HL-60 (cell line): Measurements from ENCODE around the gene PELI2.

Source experiments
- DNase-seq, 2 experiments: peaks; one replicate each; pipeline ENCODE4 v3.0.0-alpha.2; 2010 to 2020; ENCODE audit warnings: low read depth in 1 of 2, low spot score in 1 of 2
- H3K27ac ChIP-seq: fragments of 250-450 bp; sonication (Bioruptor Pico); replicated peaks from 2 replicates; pipeline ENCODE4 v1.5.1; 2020; ENCODE audit warnings: mild to moderate bottlenecking, moderate library complexity
- H3K27me3 ChIP-seq: fragments of 250-450 bp; sonication (Bioruptor Pico); 2 replicates; pipeline ENCODE4 v1.5.1; 2021; ENCODE audit warnings: mild to moderate bottlenecking, moderate library complexity; ENCODE audit not compliant: insufficient read depth, poor library complexity, severe bottlenecking
- H3K4me3 ChIP-seq: replicated peaks from 2 replicates; pipeline ENCODE4 v1.5.1; 2011; ENCODE audit warnings: mild to moderate bottlenecking, control low read depth, low read length; ENCODE audit not compliant: insufficient read depth
- GABPA ChIP-seq: IDR thresholded peaks from 2 replicates; pipeline ENCODE4 v1.6.1; 2012; ENCODE audit warnings: low read depth
- POLR2AphosphoS5 ChIP-seq: IDR thresholded peaks from 2 replicates; pipeline ENCODE4 v1.6.1; 2012; ENCODE audit warnings: low read depth
- REST ChIP-seq: IDR thresholded peaks from 2 replicates; pipeline ENCODE4 v1.6.1; 2012; ENCODE audit warnings: low read depth; ENCODE audit not compliant: insufficient replicate concordance
- SPI1 ChIP-seq: IDR thresholded peaks from 2 replicates; pipeline ENCODE4 v1.6.1; 2012; ENCODE audit warnings: low read depth, mild to moderate bottlenecking, borderline replicate concordance
- TF ChIP-seq, protein P1 (sequence below): IDR thresholded peaks from one replicate; pipeline ENCODE4 v1.5.1; 2011; ENCODE audit warnings: low read length, control low read depth, inconsistent platforms; ENCODE audit not compliant: insufficient read depth

Gene PELI2

GRCh38 chr14:56338674-56339073 is 220.5 kb downstream of the PELI2 start:
- H3K27me3 ChIP-seq, result no peaks in the 10 kb centered on the region
- no peak for TF ChIP-seq POLR2AphosphoS5
- TF ChIP-seq SPI1, result no peak
- TF ChIP-seq GABPA, result no peak
- TF ChIP-seq, protein P1, sequence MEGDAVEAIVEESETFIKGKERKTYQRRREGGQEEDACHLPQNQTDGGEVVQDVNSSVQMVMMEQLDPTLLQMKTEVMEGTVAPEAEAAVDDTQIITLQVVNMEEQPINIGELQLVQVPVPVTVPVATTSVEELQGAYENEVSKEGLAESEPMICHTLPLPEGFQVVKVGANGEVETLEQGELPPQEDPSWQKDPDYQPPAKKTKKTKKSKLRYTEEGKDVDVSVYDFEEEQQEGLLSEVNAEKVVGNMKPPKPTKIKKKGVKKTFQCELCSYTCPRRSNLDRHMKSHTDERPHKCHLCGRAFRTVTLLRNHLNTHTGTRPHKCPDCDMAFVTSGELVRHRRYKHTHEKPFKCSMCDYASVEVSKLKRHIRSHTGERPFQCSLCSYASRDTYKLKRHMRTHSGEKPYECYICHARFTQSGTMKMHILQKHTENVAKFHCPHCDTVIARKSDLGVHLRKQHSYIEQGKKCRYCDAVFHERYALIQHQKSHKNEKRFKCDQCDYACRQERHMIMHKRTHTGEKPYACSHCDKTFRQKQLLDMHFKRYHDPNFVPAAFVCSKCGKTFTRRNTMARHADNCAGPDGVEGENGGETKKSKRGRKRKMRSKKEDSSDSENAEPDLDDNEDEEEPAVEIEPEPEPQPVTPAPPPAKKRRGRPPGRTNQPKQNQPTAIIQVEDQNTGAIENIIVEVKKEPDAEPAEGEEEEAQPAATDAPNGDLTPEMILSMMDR, result no peak
- TF ChIP-seq REST, result no peak
- DNase-seq, result no peak

DNA sequence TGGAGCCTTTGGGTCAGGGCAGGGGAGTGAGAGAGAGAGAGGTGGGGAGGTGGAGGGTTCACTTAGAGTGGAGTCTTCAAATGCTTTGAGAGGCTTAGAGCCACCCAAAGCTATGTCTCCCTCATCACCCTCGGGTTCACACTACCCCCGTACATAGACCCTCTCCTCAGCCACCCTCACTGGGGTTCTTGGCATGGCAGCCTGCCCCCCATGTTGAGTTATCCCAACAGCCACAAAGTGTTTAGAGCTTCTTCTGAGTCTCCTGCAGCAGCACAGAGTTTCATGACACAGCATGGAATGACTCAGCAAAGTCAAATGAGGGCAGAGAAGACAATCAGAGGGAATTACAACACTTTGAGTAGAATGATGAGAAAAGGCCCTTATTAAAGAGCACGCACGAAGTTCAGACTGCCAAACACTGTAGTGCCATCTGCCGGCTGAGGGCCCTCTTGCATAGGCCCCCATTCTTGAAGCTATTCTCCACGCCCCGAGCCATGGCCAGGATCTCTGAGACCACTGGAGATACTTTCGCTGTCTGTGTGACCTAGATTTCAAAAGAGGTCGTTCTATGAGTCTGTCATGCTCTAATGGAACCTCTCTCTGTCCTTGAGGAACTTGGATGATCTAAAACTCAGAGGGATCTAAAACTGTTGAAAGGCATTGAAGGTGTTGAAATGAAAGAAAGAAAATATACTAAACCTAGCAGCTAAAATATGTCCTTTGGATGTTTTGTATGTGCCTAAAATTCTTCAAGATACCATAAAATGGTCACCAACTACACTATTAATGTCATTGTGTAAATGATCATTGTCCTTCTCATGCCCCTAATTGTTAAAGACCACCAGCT is 221.9 kb downstream of the PELI2 start:
- Histone ChIP-seq H3K27me3 (no peaks in the 10 kb centered on the region), H3K4me3 (no peak overlapping the region), H3K27ac (no peak overlapping the region)
- peak; percentile 84 to 90 for DNase-seq
- TF ChIP-seq POLR2AphosphoS5, result no peak
- TF ChIP-seq GABPA, result no peak
- TF ChIP-seq, protein P1, result peak; percentile 96

More at GRCh38 chr14:56338674-56339073, 220.5 kb downstream of the PELI2 start:
- Histone ChIP-seq H3K4me3 (no peak overlapping the region), H3K27ac (no peak overlapping the region)

DNA sequence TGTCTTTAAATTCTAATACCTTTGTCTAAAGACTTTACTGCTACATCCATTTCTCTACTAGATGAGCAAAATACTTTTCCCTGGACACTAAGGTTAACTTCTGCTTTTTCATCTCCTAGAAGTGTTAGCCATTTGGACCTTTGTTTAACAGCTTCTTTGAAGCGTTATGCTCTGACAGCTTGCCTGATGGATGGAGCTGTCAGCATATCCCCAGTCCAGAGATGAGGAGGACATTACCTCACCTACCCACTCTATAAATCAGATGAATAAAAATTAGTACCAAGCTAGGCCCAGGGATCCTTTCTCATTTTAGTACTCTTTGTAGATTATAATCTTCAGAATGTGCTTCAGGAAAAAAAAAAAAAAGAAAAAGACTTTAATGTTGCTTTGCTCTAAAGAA is 222.7 kb downstream of the PELI2 start:
- H3K27ac ChIP-seq, result no peak overlapping the region
- no peaks in the 10 kb centered on the region for H3K27me3 ChIP-seq
- no peak overlapping the region for H3K4me3 ChIP-seq
- TF ChIP-seq, protein P1, result no peak
- TF ChIP-seq SPI1 (no peak), REST (no peak), GABPA (no peak), POLR2AphosphoS5 (no peak)
- no peak for DNase-seq
